Fibroblast of pulmonary artery (primary cell): ENCODE results near the gene KCNQ1.

Experiments
- DNase-seq: peaks from one replicate; pipeline ENCODE4 v3.0.0-alpha.2; 2010; ENCODE audit warnings: low read depth
- H3K4me3 ChIP-seq: replicated peaks from 2 replicates; pipeline ENCODE4 v1.5.1; 2011; ENCODE audit warnings: low read depth, mild to moderate bottlenecking, control low read depth, low read length, moderate library complexity
- CTCF ChIP-seq: IDR thresholded peaks from 2 replicates; pipeline ENCODE4 v1.5.1; 2011; ENCODE audit warnings: mild to moderate bottlenecking, control low read depth, low read length, inconsistent platforms; ENCODE audit errors: missing control alignments

The KCNQ1 gene

GRCh38 chr11:2765491-2765890 lies 320.7 kb downstream of the KCNQ1 start:
- H3K4me3 ChIP-seq = no peak overlapping the region
- no peak for TF ChIP-seq CTCF
- no peak for DNase-seq

GRCh38 chr11:2766166-2766565 lies 321.4 kb downstream of the KCNQ1 start:
- H3K4me3 ChIP-seq = no peak overlapping the region
- DNase-seq = no peak
- TF ChIP-seq CTCF = no peak

- no peak for DNase-seq
- no peak overlapping the region for H3K4me3 ChIP-seq
- no peak for TF ChIP-seq CTCF
Measured at GRCh38 chr11:2767071-2767470, 322.3 kb downstream of the KCNQ1 start.

- no peak overlapping the region for H3K4me3 ChIP-seq
- TF ChIP-seq CTCF = no peak
Measured at GRCh38 chr11:2767801-2768200, 323.0 kb downstream of the KCNQ1 start.

GRCh38 chr11:2768471-2769408 lies 323.9 kb downstream of the KCNQ1 start:
- no peak for TF ChIP-seq CTCF
- peak; percentile 32 for DNase-seq
- no peak overlapping the region for H3K4me3 ChIP-seq

More at GRCh38 chr11:2767801-2768200, 323.0 kb downstream of the KCNQ1 start:
- DNase-seq = no peak

GRCh38 chr11:2769409-2770095 lies 324.7 kb downstream of the KCNQ1 start:
- TF ChIP-seq CTCF = no peak
- no peak overlapping the region for H3K4me3 ChIP-seq
- DNase-seq = no peak
